Measurements from ENCODE around the gene RBM39. TPM values are rescaled to one million over a fixed set of nuclear protein-coding genes. Genes with fewer than 3 reads are reported as not detected.
A peak's percentile ranks its signal among the peaks of the same experiment; 100 is the strongest.
"Not testable (repeated sequence)": the region's sequence is repeated elsewhere in the genome, so short reads cannot be mapped to it uniquely, and the experiment has no call there.

The RBM39 gene
- total and polyA plus RNA-seq, 12 donors, result 98.8 to 412 (median 124) TPM

- DNase-seq (no peak), ATAC-seq (no peak)
Measured at GRCh38 chr20:35757098-35757705, 15.1 kb upstream of the RBM39 start.

DNA sequence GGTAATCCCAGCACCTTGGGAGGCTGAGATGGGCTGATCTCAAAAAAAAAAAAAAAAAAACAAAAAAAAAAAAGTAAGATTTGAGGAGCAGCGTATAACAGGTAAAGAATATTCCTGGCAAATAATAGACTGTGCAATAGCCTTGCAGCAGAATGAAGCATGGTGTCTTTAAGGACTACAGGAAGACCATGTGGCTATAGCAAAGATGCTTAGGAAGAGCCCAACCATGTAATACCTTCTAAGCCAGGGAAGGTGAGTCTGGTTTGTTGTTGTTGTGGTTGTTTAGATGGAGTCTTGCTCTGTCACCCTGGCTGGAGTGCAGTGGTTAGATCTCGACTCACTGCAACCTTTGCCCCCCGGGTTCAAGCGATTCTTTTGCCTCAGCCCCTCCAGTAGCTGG lies 14.3 kb upstream of the RBM39 start:
- Histone ChIP-seq H3K9me3 (no peaks in the 10 kb centered on the region), H3K4me1 (no peaks in the 10 kb centered on the region), H3K27ac (no peak overlapping the region), H3K27me3 (no peaks in the 10 kb centered on the region), H3K4me3 (no peak overlapping the region), H3K36me3 (no peaks in the 10 kb centered on the region)
- intact Hi-C loops (cut with DNase I), result no loop called here
- DNase-seq (no peak), ATAC-seq (no peak)
- TF ChIP-seq, protein P1, sequence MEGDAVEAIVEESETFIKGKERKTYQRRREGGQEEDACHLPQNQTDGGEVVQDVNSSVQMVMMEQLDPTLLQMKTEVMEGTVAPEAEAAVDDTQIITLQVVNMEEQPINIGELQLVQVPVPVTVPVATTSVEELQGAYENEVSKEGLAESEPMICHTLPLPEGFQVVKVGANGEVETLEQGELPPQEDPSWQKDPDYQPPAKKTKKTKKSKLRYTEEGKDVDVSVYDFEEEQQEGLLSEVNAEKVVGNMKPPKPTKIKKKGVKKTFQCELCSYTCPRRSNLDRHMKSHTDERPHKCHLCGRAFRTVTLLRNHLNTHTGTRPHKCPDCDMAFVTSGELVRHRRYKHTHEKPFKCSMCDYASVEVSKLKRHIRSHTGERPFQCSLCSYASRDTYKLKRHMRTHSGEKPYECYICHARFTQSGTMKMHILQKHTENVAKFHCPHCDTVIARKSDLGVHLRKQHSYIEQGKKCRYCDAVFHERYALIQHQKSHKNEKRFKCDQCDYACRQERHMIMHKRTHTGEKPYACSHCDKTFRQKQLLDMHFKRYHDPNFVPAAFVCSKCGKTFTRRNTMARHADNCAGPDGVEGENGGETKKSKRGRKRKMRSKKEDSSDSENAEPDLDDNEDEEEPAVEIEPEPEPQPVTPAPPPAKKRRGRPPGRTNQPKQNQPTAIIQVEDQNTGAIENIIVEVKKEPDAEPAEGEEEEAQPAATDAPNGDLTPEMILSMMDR (IDR thresholded peaks at IDR 0.05), result no peak
- 96 to 97% methylated on average over 4 of the region's 4 CpGs for WGBS, 2 donors

More at GRCh38 chr20:35757098-35757705, 15.1 kb upstream of the RBM39 start:
- Histone ChIP-seq H3K36me3 (no peaks in the 10 kb centered on the region), H3K27me3 (no peaks in the 10 kb centered on the region), H3K27ac (no peak overlapping the region), H3K4me1 (no peaks in the 10 kb centered on the region), H3K4me3 (no peak overlapping the region), H3K9me3 (no peaks in the 10 kb centered on the region)
- WGBS, 2 donors, result 76 to 81% methylated on average over 4 of the region's 4 CpGs
- TF ChIP-seq, protein P1 (IDR thresholded peaks at IDR 0.05), result peak in 1 of 9 donors; percentile 5
- intact Hi-C loops (cut with DNase I), result no loop called here

DNA sequence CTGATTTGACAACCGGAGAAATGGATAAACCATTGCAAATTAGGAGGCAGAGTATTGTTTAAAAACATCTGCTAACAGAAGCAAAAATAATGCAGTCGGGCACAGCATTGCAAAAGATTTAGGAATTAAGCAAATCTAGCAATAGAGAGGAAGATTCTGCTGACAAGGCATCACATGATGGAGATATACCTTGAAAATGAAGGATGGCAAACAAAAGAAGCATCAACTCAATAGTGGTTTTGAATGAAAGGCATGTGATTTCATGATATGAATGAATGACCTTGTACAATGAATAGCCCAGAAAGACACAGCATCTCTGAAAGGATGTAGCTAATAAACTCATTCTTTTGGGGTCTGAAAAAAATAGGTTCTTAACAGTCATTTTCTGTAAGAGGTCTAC lies 8.6 kb upstream of the RBM39 start:
- H3K4me3 ChIP-seq, result no peak overlapping the region
- no peaks in the 10 kb centered on the region for H3K4me1 ChIP-seq
- H3K9me3 ChIP-seq, result no peaks in the 10 kb centered on the region
- 85 to 87% methylated on average over 2 of the region's 2 CpGs for WGBS, 2 donors
- no peaks in the 10 kb centered on the region for H3K36me3 ChIP-seq
- ATAC-seq, result no peak
- intact Hi-C loops (cut with DNase I), result no loop called here
- no peak for DNase-seq
- TF ChIP-seq, protein P1 (IDR thresholded peaks at IDR 0.05), result no peak
- H3K27me3 ChIP-seq, result no peaks in the 10 kb centered on the region
- no peak overlapping the region for H3K27ac ChIP-seq

DNA sequence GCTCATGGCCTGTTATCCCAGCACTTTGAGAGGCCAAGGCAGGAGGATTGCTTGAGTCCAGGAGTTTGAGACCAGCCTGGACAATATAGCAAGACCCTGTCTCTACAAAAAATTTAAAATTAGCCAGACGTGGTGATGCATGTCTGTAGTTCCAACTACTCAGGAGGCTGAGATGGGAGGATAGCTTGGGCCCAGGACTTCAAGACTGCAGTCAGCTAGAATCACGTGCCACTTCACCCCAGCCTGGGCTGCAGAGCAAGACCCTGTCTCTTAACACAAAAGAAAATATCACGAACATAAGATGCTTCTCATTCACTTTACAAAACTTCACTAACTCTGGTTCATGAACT lies 2.4 kb upstream of the RBM39 start:
- ATAC-seq, H3K9me3 ChIP-seq, DNase-seq, H3K27me3 ChIP-seq: not testable (repeated sequence)
- Histone ChIP-seq H3K4me1 (peaks cover under 1 to 36% (median 24%) of the 10 kb centered on the region in 9 donors), H3K27ac (peak overlapping the region in 7 of 10 donors; percentile 97 to 100 (median 99)), H3K4me3 (peak overlapping the region in 2 of 10 donors; percentile 83 to 89), H3K36me3 (peaks cover 0 to 14% (median 5%) of the 10 kb centered on the region in 9 donors)
- intact Hi-C loops (cut with DNase I), result loop anchor here in 3 of 10 donors (5.0 kb wide), 3 partner anchors 33 to 138 kb away; no protein-coding TSS in a partner anchor
- 95 to 99% methylated on average over 3 of the region's 3 CpGs for WGBS, 2 donors
